ENCODE data around the gene WSB1. TPM values are rescaled to one million over a fixed set of nuclear protein-coding genes. Genes with fewer than 3 reads are reported as not detected.

WSB1 gene
- total and polyA plus RNA-seq, 2 experiments from 2014 or later = 161 to 214 TPM

GRCh38 chr17:27303734-27304133, 9.8 kb downstream of the WSB1 start:
- 81% methylated on average over 2 of the region's 2 CpGs for WGBS (ENCODE audit: low lambda C conversion rate, missing lambda C conversion rate)
- Histone ChIP-seq H4K20me1 (ENCODE audit: insufficient read depth, poor library complexity, severe bottlenecking) (peaks cover 87% of the 10 kb centered on the region), H3K79me2 (peaks cover 98% of the 10 kb centered on the region)

DNA sequence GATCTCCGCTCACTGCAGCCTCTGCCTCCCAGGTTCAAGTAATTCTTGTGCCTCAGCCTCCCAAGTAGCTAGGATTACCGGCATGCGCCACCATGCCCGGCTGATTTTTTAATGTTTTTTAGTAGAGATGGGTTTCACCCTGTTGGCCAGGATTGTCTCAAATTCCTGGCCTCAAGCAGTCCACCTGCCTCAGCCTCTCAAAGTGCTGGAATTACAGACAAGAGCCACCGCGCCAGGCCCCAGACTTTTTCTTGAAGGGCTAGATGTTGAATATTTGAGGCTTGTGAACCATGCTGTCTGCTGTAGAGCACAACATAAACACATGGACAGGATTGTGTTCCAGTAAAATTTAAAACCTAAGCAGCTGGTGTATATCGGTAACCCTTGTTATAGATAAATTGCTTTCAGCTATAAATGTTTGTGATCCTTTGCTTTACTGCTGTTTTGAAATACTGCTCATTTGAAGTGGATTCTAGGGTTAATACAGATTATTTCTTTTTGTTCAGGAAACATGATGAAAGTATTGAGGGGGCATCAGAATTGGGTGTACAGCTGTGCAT, 12.4 kb downstream of the WSB1 start:
- peaks cover 81% of the 10 kb centered on the region for H3K79me2 ChIP-seq
- TF ChIP-seq EZH2 (IDR thresholded peaks at IDR 0.05; ENCODE audit: borderline replicate concordance) (no peak), EZH2phosphoT487 (IDR thresholded peaks at IDR 0.05; ENCODE audit: low read depth, severe bottlenecking, unreplicated experiment) (no peak)

More at GRCh38 chr17:27303734-27304133, 9.8 kb downstream of the WSB1 start:
- peaks cover 14% of the 10 kb centered on the region for H3K4me1 ChIP-seq (ENCODE audit: insufficient read depth)
- no peak overlapping the region for H3K27ac ChIP-seq
- no peak overlapping the region for H3K4me2 ChIP-seq
- TF ChIP-seq, protein P1, sequence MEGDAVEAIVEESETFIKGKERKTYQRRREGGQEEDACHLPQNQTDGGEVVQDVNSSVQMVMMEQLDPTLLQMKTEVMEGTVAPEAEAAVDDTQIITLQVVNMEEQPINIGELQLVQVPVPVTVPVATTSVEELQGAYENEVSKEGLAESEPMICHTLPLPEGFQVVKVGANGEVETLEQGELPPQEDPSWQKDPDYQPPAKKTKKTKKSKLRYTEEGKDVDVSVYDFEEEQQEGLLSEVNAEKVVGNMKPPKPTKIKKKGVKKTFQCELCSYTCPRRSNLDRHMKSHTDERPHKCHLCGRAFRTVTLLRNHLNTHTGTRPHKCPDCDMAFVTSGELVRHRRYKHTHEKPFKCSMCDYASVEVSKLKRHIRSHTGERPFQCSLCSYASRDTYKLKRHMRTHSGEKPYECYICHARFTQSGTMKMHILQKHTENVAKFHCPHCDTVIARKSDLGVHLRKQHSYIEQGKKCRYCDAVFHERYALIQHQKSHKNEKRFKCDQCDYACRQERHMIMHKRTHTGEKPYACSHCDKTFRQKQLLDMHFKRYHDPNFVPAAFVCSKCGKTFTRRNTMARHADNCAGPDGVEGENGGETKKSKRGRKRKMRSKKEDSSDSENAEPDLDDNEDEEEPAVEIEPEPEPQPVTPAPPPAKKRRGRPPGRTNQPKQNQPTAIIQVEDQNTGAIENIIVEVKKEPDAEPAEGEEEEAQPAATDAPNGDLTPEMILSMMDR (IDR thresholded peaks at IDR 0.05; ENCODE audit: poor library complexity) = no peak
- no peak for TF ChIP-seq EZH2phosphoT487 (IDR thresholded peaks at IDR 0.05; ENCODE audit: low read depth, severe bottlenecking, unreplicated experiment)
- TF ChIP-seq EZH2 (IDR thresholded peaks at IDR 0.05; ENCODE audit: borderline replicate concordance) = no peak
- DNase-seq (ENCODE audit: low spot score) = no peak
- no peak overlapping the region for H3K4me3 ChIP-seq
- H3K36me3 ChIP-seq (replicated peaks; ENCODE audit: insufficient read depth, low read depth) = no peaks in the 10 kb centered on the region
- H3K27me3 ChIP-seq = no peaks in the 10 kb centered on the region
- H3K9me3 ChIP-seq (ENCODE audit: low read depth) = no peaks in the 10 kb centered on the region
- no peak overlapping the region for H2AFZ ChIP-seq
- H3K9me2 ChIP-seq (replicated peaks; ENCODE audit: insufficient read depth) = no peaks in the 10 kb centered on the region

DNA sequence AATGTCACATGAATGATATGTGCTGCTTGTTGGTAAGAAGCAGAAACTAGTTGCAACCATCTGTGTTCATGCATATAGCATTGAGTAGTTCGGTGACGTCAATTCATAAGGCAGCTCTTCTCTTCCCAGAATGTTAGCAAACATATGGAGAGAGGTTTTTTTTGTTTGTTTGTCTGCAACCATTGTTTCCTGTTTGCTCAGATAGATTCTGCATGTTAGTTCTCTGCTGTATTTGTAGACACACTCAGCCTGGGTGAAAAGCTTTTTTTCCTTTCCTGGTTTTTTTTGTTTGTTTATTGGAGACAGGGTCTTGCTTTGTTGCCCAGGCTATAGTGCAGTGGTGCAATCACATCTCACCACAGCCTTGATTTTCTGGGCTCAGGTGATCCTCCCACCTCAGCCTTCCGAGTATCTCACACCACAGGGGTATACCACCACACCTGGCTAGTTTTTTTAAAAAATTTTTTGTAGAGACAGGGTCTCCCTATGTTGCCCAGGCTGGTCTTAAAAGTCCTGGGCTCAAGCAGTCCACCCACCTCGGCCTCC, 16.7 kb downstream of the WSB1 start:
- Histone ChIP-seq H3K27me3 (no peaks in the 10 kb centered on the region), H3K4me1 (ENCODE audit: insufficient read depth) (peaks cover 11% of the 10 kb centered on the region), H2AFZ (no peak overlapping the region), H3K27ac (no peak overlapping the region), H3K4me2 (no peak overlapping the region), H3K79me2 (peaks cover 40% of the 10 kb centered on the region), H3K36me3 (replicated peaks; ENCODE audit: insufficient read depth, low read depth) (peaks cover 5% of the 10 kb centered on the region), H3K9me3 (ENCODE audit: low read depth) (no peaks in the 10 kb centered on the region), H3K9me2 (replicated peaks; ENCODE audit: insufficient read depth) (no peaks in the 10 kb centered on the region), H4K20me1 (ENCODE audit: insufficient read depth, poor library complexity, severe bottlenecking) (peaks cover 31% of the 10 kb centered on the region), H3K4me3 (no peak overlapping the region)
- whole genome bisulfite sequencing (ENCODE audit: low lambda C conversion rate, missing lambda C conversion rate) = 90% methylated on average over 4 of the region's 4 CpGs
- TF ChIP-seq, protein P1 (IDR thresholded peaks at IDR 0.05; ENCODE audit: poor library complexity) = no peak
- TF ChIP-seq EZH2 (IDR thresholded peaks at IDR 0.05; ENCODE audit: borderline replicate concordance) = no peak
- TF ChIP-seq EZH2phosphoT487 (IDR thresholded peaks at IDR 0.05; ENCODE audit: low read depth, severe bottlenecking, unreplicated experiment) = no peak
- DNase-seq (ENCODE audit: low spot score) = no peak

More for the DNA sequence above, 12.4 kb downstream of the WSB1 start:
- H2AFZ ChIP-seq = no peak overlapping the region
- H3K9me3 ChIP-seq (ENCODE audit: low read depth) = no peaks in the 10 kb centered on the region
- no peaks in the 10 kb centered on the region for H3K9me2 ChIP-seq (replicated peaks; ENCODE audit: insufficient read depth)
- H3K27ac ChIP-seq = no peak overlapping the region
- peaks cover 4% of the 10 kb centered on the region for H3K4me1 ChIP-seq (ENCODE audit: insufficient read depth)
- DNase-seq (ENCODE audit: low spot score) = no peak
- H3K27me3 ChIP-seq = no peaks in the 10 kb centered on the region
- H3K4me3 ChIP-seq = no peak overlapping the region
- no peak overlapping the region for H3K4me2 ChIP-seq
- peaks cover 5% of the 10 kb centered on the region for H3K36me3 ChIP-seq (replicated peaks; ENCODE audit: insufficient read depth, low read depth)
- H4K20me1 ChIP-seq (ENCODE audit: insufficient read depth, poor library complexity, severe bottlenecking) = peaks cover 73% of the 10 kb centered on the region
- WGBS (ENCODE audit: low lambda C conversion rate, missing lambda C conversion rate) = 90% methylated on average over 7 of the region's 7 CpGs

GRCh38 chr17:27313301-27313700, 19.4 kb downstream of the WSB1 start:
- no peaks in the 10 kb centered on the region for H3K9me2 ChIP-seq (replicated peaks; ENCODE audit: insufficient read depth)
- no peak overlapping the region for H3K4me3 ChIP-seq
- H3K4me2 ChIP-seq = no peak overlapping the region
- H4K20me1 ChIP-seq (ENCODE audit: insufficient read depth, poor library complexity, severe bottlenecking) = peaks cover 11% of the 10 kb centered on the region
- no peak for TF ChIP-seq EZH2phosphoT487 (IDR thresholded peaks at IDR 0.05; ENCODE audit: low read depth, severe bottlenecking, unreplicated experiment)
- TF ChIP-seq, protein P1 (IDR thresholded peaks at IDR 0.05; ENCODE audit: poor library complexity) = no peak
- no peak for TF ChIP-seq EZH2 (IDR thresholded peaks at IDR 0.05; ENCODE audit: borderline replicate concordance)
- H3K36me3 ChIP-seq (replicated peaks; ENCODE audit: insufficient read depth, low read depth) = peaks cover 5% of the 10 kb centered on the region
- 86% methylated on average over 1 of the region's 1 CpG for WGBS (ENCODE audit: low lambda C conversion rate, missing lambda C conversion rate)
- no peak for DNase-seq (ENCODE audit: low spot score)
- H3K27ac ChIP-seq = no peak overlapping the region
- no peaks in the 10 kb centered on the region for H3K27me3 ChIP-seq
- no peaks in the 10 kb centered on the region for H3K9me3 ChIP-seq (ENCODE audit: low read depth)
- peaks cover 7% of the 10 kb centered on the region for H3K4me1 ChIP-seq (ENCODE audit: insufficient read depth)
- peaks cover 16% of the 10 kb centered on the region for H3K79me2 ChIP-seq
- no peak overlapping the region for H2AFZ ChIP-seq
